GM19025 (cell line): ENCODE results near the gene CALN1.
"Not testable (repeated sequence)": the region's sequence is repeated elsewhere in the genome, so short reads cannot be mapped to it uniquely, and the experiment has no call there.

Experiments used
- ATAC-seq: cut with Tn5 transposase; IDR thresholded peaks from one replicate; pipeline ENCODE4 v1.9.1; 2021; ENCODE audit warnings: mild to moderate bottlenecking, low read depth, moderate library complexity; ENCODE audit not compliant: unreplicated experiment

CALN1 gene

DNA sequence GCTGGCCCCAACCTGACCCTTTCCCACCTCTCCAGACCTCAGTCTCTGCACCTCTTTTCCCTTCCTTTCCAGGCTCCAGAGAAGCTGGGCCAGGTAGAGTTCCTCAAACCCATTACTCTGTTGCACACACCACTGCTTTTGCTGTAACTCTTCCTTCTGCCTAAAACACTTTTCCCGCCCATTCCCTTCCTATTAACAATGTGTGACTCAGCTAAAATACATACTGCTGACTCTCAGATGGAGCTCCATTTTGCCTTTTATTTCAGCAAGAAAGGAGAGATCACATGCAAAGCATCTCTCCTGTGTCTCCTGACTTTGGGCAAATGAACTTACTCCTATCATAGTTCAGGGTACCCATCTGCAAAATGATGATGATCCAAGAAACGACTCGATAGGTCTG is 201.0 kb downstream of the CALN1 start:
- no peak for ATAC-seq

DNA sequence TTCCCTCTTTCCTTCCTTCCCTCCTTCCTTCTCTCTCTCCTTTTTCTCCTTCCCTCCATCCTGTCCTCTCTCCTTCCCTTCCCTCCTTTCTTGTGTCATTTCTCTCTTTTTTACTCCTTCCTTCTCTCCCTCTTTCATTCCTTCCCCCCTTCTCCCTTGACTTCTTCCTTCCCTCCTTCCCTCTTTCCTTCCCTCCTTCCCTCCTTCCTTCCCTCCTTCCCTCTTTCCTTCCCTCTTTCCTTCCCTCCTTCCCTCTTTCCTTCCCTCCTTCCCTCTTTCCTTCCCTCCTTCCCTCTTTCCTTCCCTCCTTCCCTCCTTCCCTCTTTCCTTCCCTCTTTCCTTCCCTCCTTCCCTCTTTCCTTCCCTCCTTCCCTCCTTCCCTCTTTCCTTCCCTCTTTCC is 203.1 kb downstream of the CALN1 start:
- not testable (repeated sequence) for ATAC-seq

DNA sequence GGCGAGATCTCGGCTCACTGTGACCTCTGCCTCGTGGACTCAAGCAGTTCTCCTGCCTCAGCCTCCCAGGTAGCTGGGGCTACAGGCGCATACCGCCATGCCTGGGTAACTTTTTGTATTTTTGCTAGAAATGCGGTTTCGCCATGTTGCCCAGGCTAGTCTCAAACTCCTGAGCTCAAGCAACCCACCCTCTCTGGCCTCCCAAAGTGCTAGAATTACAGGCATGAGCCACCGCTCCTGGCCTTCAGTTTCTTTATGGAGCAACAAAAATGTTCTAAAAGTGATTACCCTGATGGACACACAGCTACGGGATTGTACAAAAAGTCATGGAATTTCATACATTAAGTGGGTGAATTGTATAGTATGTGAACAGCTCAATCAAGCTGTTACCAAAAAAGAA is 216.0 kb downstream of the CALN1 start:
- no peak for ATAC-seq

- no peak for ATAC-seq
Measured at GRCh38 chr7:72190919-72191318, 221.2 kb downstream of the CALN1 start.

- ATAC-seq = no peak
Measured at GRCh38 chr7:72190146-72190545, 222.0 kb downstream of the CALN1 start.

DNA sequence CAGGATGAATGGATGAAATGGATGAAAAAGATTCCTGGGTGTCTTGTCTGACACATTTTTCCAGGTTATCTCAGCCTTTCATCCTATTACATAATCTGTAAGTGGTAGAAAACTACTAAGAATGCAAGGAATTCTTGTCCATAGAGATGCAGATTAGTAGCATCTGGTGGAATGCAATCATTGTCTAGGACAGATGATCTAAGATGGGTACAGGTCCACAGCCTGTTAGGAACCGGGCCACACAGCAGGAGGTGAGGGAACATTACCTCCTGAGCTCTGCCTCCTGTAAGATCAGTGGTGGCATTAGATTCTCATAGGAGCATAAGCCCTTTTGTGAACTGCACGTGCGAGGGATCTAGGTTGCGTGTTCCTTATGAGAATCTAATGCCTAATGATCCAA is 225.0 kb downstream of the CALN1 start:
- ATAC-seq = no peak

DNA sequence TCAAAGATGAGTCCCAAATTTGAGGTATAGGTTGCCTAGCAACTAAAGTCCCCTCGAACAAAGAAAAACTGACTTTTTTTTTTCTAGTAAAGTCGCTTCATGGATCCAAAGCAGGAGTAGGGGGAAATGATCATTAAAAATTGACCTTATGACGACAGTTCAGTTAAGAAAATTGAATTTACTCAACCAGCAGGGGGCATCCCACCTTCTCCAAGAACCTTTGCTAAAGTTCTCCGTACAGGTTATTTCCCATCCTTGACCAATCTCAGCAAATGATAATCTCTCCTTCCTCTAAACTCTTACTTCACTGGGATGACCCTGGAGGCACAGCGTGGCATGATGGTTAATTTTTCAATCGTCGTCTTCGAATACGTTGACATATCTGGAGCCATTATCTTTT is 228.3 kb downstream of the CALN1 start:
- no peak for ATAC-seq

GRCh38 chr7:72182036-72182435 is 230.1 kb downstream of the CALN1 start:
- no peak for ATAC-seq

DNA sequence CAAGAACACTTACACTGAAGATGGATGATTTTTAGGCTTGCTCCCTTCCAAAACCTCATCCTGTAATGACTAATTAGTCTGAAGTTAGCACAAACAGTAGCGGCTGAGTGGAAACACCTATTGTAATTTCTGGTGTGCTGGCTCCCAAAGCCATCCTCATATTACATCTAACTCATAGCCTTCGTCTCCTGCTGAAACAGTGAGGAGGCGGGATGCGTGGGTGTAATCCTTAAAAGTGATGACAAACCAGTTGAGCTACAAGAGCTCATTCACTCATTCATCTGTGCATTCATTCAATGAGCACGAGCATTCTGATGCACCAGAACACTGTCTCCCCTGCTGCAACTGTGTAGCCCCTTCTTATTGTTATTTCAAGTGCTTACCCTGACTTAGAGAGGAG is 235.3 kb downstream of the CALN1 start:
- no peak for ATAC-seq

- no peak for ATAC-seq
Measured at GRCh38 chr7:72170475-72170874, 241.7 kb downstream of the CALN1 start.

GRCh38 chr7:72163271-72163670 is 248.9 kb downstream of the CALN1 start:
- ATAC-seq = no peak

GRCh38 chr7:72161534-72161933 is 250.6 kb downstream of the CALN1 start:
- ATAC-seq = no peak

- no peak for ATAC-seq
Measured at GRCh38 chr7:72159911-72160310, 252.2 kb downstream of the CALN1 start.

DNA sequence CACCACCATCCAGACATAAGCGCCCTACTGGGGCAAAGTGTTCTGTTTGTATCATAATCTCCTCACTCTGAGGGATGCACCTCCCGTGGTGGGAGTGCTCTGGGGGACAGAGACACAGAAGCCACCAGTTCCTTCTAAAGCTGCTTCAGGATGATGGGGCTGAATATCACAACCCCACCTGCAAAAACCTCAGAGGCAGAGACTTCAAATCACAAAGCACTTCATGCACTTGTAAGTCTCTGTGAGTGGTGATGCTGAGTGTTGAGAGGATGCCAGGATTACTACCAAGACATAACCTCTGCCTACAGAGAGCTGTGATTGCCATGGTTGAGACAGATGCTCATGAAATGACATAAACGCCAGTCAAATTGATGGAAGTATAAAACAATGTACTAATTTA is 255.5 kb downstream of the CALN1 start:
- no peak for ATAC-seq

DNA sequence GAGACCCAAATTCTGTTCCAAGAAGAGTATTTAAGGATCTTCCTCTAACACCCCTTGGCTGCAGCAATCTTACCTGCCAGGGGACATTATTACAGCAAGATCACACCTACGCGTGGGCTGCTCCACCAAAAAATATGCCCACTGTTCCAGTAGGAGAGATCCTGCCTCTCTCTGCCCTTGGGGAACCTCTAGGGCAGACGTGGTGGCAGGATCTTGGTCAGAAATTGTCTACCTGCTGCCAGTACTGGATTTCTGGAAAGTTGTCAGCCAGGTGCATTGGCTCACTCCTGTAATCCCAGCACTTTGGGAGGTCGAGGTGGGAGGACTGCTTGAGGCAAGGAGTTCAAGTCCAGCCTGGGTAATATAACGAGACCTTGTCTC is 259.0 kb downstream of the CALN1 start:
- no peak for ATAC-seq

DNA sequence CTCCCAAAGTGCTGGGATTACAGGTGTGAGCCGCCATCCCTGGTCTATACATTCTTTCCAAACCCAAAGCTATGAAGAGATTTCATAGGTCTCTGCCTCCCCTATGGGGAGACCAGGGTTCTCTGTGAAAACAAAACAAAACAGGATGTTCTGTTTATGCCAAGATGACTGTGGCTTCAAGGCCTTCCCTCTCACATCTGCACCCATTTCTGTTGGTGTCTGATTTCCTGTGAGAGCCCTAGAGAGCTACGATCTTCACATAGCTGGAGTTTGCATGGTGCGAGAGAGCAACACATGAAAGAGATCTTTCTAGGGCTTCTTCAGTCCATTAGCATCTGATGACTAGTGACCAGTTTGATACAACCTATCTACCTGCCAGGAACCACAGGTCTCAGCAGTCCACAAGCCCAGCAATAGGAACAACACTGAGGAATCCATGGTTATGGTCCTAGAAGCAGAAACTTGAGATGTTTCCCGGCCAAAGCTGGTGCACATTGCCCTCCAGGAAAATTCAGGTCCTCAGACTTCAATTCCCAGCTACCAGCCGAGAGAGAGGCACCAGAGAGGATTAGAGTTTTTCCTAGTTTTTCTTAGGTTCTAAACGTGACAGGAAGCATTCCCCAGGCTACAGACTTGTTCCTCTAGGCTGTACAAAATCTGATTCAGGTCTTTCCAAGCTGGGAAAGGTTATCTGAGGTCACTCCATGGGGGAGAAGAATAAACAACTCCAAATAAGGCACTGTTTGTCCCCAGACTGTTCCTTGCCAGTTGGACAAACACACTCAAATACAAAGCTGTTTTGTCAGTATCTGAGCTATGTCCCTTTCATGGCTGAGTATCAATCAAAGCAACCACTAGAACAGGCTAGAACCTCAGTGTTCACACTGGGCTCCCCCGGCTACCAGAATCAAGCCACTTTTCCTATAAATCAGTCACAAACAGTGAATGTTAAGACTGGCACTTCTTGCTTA is 259.7 kb downstream of the CALN1 start:
- no peak for ATAC-seq

- ATAC-seq = no peak
Measured at GRCh38 chr7:72140566-72140965, 271.6 kb downstream of the CALN1 start.

DNA sequence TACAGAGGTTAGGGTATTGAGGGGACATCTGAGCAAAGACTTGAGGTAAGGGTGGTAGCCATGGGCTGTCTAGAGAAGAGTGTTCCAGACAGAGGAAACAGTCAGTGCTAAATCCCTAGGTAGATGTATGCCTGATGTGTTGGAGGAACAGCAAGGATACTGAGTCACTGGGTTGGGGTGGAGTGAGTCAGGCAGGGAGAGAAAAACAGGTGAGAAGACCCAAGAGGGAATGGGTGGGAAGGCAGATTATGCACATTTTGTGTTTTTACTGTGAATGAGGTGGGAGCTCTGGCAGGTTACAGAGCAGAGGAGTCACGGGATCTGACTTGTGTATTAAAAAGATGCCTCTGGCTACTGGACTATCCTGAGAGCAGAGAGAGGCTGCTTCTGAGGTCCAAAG is 285.0 kb downstream of the CALN1 start:
- ATAC-seq = no peak

DNA sequence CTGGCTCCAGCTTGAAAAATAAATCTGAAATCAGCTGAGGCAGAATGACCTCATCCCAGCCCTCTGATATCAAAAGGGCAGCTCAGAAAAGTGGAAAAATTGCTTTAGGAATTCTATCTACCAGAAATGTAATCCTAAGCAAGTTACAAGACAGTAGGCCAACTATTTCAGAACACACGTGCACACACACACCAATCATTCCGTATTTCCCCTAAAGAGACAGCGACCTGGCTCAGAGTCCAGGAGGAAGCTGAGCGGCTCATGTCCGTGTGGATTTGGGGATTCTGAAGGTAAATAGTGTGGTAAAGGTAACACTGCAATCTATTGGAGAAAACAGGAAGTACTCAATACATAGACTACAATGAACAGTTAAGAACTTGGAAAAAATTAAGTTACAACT is 288.2 kb downstream of the CALN1 start:
- no peak for ATAC-seq

GRCh38 chr7:72118366-72118765 is 293.8 kb downstream of the CALN1 start:
- ATAC-seq = no peak

GRCh38 chr7:72114129-72114528 is 298.0 kb downstream of the CALN1 start:
- ATAC-seq = no peak

- ATAC-seq = no peak
Measured at GRCh38 chr7:72112992-72113391, 299.1 kb downstream of the CALN1 start.
